Activated CD4-positive, alpha-beta T cell treated with anti-CD3 and anti-CD28 coated beads, Interleukin-2, Interleukin-4, amounts not matched to agents 100 ng/mL and 50 ng/mL, durations not matched to agents 16 hours and 8 hours (primary cell): ENCODE data around the gene GRM7.

Experiments
- DNase-seq: peaks from one replicate; pipeline ENCODE4 v3.0.0-alpha.2; 2020; ENCODE audit warnings: low spot score

The GRM7 gene

GRCh38 chr3:7146529-7146928, 285.6 kb downstream of the GRM7 start:
- DNase-seq = no peak

- DNase-seq = no peak
Observed at GRCh38 chr3:7158516-7158915, 297.6 kb downstream of the GRM7 start.

GRCh38 chr3:7160689-7161088, 299.8 kb downstream of the GRM7 start:
- no peak for DNase-seq

- no peak for DNase-seq
Observed at GRCh38 chr3:7166460-7166859, 305.5 kb downstream of the GRM7 start.

- no peak for DNase-seq
Observed at GRCh38 chr3:7171493-7171892, 310.6 kb downstream of the GRM7 start.

GRCh38 chr3:7172996-7173395, 312.1 kb downstream of the GRM7 start:
- DNase-seq = no peak

GRCh38 chr3:7188551-7188950, 327.6 kb downstream of the GRM7 start:
- DNase-seq = no peak

- DNase-seq = no peak
Observed at GRCh38 chr3:7190095-7190494, 329.2 kb downstream of the GRM7 start.

GRCh38 chr3:7193269-7193668, 332.4 kb downstream of the GRM7 start:
- DNase-seq = no peak

- no peak for DNase-seq
Observed at GRCh38 chr3:7194071-7194835, 333.3 kb downstream of the GRM7 start.

- DNase-seq = no peak
Observed at GRCh38 chr3:7195934-7196333, 335.0 kb downstream of the GRM7 start.

GRCh38 chr3:7201784-7202183, 340.9 kb downstream of the GRM7 start:
- no peak for DNase-seq

- DNase-seq = no peak
Observed at GRCh38 chr3:7203969-7204847, 343.3 kb downstream of the GRM7 start.

- DNase-seq = no peak
Observed at GRCh38 chr3:7204848-7205156, 343.9 kb downstream of the GRM7 start.

- no peak for DNase-seq
Observed at GRCh38 chr3:7205535-7205934, 344.6 kb downstream of the GRM7 start.

- no peak for DNase-seq
Observed at GRCh38 chr3:7205962-7206361, 345.0 kb downstream of the GRM7 start.

- no peak for DNase-seq
Observed at GRCh38 chr3:7207125-7207524, 346.2 kb downstream of the GRM7 start.

GRCh38 chr3:7207928-7208327, 347.0 kb downstream of the GRM7 start:
- DNase-seq = no peak

- DNase-seq = peak; percentile 4
Observed at GRCh38 chr3:7209098-7209497, 348.2 kb downstream of the GRM7 start.

GRCh38 chr3:7211740-7212139, 350.8 kb downstream of the GRM7 start:
- DNase-seq = no peak

GRCh38 chr3:7215706-7216105, 354.8 kb downstream of the GRM7 start:
- DNase-seq = no peak

- no peak for DNase-seq
Observed at GRCh38 chr3:7226393-7226792, 365.5 kb downstream of the GRM7 start.

- no peak for DNase-seq
Observed at GRCh38 chr3:7238565-7239295, 377.8 kb downstream of the GRM7 start.
